Measurements from ENCODE around the gene HDAC7. TPM values are rescaled to one million over a fixed set of nuclear protein-coding genes. Genes with fewer than 3 reads are reported as not detected.
A peak's percentile ranks its signal among the peaks of the same experiment; 100 is the strongest.
"Not testable (repeated sequence)": the region's sequence is repeated elsewhere in the genome, so short reads cannot be mapped to it uniquely, and the experiment has no call there.

Gene HDAC7
- polyA plus RNA-seq, 6 donors from 2014 or later, result 4.5 to 17.1 (median 7.0) TPM

DNA sequence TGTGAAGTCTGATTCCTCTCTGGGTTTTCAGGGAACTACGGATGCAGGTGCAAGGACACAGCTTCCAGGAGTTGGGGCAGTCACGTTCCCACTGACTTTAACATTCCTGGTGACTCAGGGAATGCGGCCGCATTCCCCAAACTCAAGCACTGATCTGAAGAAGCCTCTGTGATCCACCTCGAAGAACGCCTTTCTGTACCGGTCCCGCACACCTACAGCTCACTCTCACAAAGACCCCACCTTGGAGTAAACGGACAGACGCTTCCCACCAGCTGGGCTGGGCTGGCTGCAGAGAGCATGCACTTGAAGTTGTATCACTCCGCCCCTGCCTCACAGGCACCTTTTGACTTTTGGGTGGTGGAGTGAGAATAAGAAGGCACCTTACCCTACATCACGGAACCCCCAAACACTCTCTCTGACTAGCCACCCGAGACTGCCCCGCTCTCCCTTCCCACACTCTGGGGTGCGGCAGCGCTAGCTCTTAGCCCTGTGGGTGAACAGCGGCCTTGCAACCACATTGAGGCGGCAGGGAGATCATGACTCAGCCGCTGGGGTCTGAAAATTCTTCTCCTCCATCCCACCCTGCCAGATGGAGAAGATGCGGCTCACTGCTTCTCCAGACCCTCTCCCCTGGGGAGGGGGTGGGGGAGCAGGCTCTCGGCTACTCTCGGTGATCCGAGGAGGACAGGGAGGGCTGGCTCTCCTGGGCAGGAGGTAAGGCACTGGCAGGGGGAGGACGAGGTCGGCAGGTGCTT is 23.7 kb upstream of the HDAC7 start:
- Mint-ChIP-seq H3K4me1 (no peaks in the 10 kb centered on the region), H3K9me3 (no peaks in the 10 kb centered on the region), H3K27me3 (peaks cover 0 to 6% (median 4%) of the 10 kb centered on the region in 3 donors), H3K4me3 (no peak overlapping the region), H3K27ac (no peak overlapping the region), H3K36me3 (no peaks in the 10 kb centered on the region)
- DNase-seq, result no peak
- no peak for ATAC-seq (ENCODE audit: low read depth in 2 of 2)

DNA sequence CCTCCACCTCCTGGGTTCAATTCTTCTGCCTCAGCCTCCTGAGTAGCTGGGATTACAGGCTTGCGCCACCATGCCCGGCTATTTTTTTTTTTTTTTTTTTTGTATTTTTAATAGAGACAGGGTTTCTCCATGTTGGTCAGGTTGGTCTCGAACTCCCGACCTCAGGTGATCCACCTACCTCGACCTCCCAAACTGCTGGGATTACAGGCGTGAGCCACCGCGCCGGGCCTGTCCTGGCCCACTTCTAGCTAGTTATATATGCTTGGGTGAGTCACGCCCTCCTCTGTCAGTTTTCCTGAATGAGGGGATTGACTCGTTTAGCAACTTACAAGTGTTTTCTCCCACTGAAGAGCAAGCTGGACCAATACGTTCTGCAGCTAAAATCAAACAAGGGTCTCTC is 22.8 kb upstream of the HDAC7 start:
- not testable (repeated sequence) for H3K27ac Mint-ChIP-seq; DNase-seq; H3K27me3 Mint-ChIP-seq; H3K4me3 Mint-ChIP-seq; H3K9me3 Mint-ChIP-seq; ATAC-seq (ENCODE audit: low read depth in 2 of 2); H3K4me1 Mint-ChIP-seq; H3K36me3 Mint-ChIP-seq

DNA sequence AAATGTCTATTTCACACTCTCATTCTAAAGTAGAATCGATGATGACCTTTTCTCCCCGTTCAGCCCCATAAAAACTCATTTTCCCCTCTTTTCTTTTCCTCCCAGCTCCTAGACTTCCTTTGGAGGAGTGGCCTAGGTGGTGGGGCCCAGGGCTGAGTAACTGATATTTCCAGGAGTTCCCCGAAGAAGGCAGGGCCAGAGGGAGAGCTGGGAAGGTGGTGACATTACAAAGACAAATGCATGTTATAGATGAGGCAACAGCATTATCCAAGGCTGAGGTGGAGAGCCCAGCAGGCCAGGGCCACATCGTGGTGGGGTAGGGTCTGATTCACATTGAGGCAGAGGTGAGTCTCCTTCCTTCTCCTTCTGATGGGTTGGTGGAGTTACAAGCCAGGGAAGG is 22.2 kb upstream of the HDAC7 start:
- Mint-ChIP-seq H3K9me3 (no peaks in the 10 kb centered on the region), H3K27ac (peak overlapping the region in 1 of 6 donors; percentile 49), H3K27me3 (peaks cover 0 to 6% (median 4%) of the 10 kb centered on the region in 3 donors), H3K36me3 (no peaks in the 10 kb centered on the region), H3K4me3 (no peak overlapping the region), H3K4me1 (peaks cover 5 to 7% (median 7%) of the 10 kb centered on the region in 3 donors)
- no peak for DNase-seq
- ATAC-seq (ENCODE audit: low read depth in 2 of 2), result no peak

DNA sequence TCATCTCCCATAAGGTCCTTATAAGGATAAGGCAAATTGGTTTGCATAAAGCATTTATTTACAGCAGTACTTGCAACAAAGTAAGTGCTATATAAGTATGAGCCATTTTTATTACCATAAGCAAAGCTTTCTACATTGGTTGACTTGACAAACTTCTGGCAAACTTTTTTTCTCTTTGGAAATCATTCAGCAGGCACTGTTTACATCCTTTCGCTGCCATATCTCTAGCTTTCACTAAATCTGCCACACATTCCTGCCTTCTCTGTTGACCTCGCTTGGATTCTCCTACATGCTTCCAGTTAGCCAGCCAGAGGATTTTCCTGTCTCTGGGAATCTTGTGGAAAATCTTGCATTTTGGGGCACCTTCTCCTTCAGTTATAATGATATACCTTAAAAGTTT is 21.8 kb upstream of the HDAC7 start:
- H3K27ac Mint-ChIP-seq, result peak overlapping the region in 1 of 6 donors; percentile 33
- H3K4me3 Mint-ChIP-seq, result no peak overlapping the region
- H3K36me3 Mint-ChIP-seq, result no peaks in the 10 kb centered on the region
- peaks cover 0 to 6% (median 4%) of the 10 kb centered on the region in 3 donors for H3K27me3 Mint-ChIP-seq
- DNase-seq (no peak), ATAC-seq (ENCODE audit: low read depth in 2 of 2) (no peak)
- H3K9me3 Mint-ChIP-seq, result no peaks in the 10 kb centered on the region
- H3K4me1 Mint-ChIP-seq, result peaks cover 7 to 9% (median 8%) of the 10 kb centered on the region in 3 donors

DNA sequence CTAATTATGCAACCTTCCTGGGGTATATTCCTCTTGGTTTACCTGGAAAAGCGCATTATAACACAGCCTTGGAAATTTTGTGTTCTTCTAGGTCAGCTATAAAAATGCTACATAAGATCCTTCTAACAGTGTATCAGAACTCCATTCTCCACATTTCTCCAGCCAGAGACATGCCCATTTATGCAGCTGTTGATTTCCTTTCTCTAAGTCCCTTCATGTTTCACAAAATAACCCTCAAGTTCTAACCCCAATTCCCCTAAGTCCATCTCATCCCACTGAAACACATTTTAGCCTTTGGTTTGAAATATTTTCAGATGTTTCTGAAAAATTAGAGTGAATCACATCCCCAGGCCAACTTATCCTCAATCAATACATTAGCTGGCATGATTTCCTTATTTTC is 20.9 kb upstream of the HDAC7 start:
- no peaks in the 10 kb centered on the region for H3K9me3 Mint-ChIP-seq
- ATAC-seq (ENCODE audit: low read depth in 2 of 2) (no peak), DNase-seq (no peak)
- no peak overlapping the region for H3K4me3 Mint-ChIP-seq
- H3K27me3 Mint-ChIP-seq, result peaks cover 0 to 6% (median 4%) of the 10 kb centered on the region in 3 donors
- peaks cover 11 to 18% (median 14%) of the 10 kb centered on the region in 3 donors for H3K4me1 Mint-ChIP-seq
- no peaks in the 10 kb centered on the region for H3K36me3 Mint-ChIP-seq
- H3K27ac Mint-ChIP-seq, result no peak overlapping the region

DNA sequence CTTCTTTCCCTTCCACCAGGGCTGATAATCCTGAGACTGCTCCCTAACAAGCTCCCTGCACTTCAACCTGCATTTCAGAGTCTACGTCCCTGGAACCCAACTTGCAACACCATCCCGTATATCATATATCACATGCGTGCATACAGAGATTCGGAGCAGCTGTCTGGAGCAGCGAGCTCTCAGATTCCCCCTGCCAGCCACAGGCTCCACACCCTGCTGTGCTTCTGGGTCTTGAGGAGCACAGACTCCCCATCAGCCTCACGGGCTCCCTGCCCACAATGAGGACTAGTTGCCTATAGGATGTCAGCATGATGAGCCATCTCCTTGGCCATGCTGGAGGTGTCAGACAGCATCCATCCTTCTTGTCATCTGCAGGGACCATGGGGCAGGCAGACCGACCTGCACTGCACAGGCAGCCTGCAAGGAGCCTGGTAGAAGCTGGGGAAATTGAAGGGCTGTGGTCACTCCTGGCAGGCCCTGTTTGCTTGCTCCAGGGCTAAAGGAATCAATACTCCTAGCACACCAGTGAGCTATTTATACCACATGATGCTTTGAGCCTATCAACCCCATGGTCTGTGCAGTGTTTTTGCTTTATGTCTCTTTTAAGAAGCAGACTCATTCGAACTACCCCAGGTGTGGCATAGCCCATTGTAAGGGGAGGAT is 19.6 kb upstream of the HDAC7 start:
- H3K27ac Mint-ChIP-seq, result peak overlapping the region in 1 of 6 donors; percentile 50
- DNase-seq (no peak), ATAC-seq (ENCODE audit: low read depth in 2 of 2) (no peak)
- H3K4me3 Mint-ChIP-seq, result no peak overlapping the region
- peaks cover 23 to 30% (median 23%) of the 10 kb centered on the region in 3 donors for H3K4me1 Mint-ChIP-seq
- H3K27me3 Mint-ChIP-seq, result no peaks in the 10 kb centered on the region
- no peaks in the 10 kb centered on the region for H3K36me3 Mint-ChIP-seq
- H3K9me3 Mint-ChIP-seq, result no peaks in the 10 kb centered on the region

DNA sequence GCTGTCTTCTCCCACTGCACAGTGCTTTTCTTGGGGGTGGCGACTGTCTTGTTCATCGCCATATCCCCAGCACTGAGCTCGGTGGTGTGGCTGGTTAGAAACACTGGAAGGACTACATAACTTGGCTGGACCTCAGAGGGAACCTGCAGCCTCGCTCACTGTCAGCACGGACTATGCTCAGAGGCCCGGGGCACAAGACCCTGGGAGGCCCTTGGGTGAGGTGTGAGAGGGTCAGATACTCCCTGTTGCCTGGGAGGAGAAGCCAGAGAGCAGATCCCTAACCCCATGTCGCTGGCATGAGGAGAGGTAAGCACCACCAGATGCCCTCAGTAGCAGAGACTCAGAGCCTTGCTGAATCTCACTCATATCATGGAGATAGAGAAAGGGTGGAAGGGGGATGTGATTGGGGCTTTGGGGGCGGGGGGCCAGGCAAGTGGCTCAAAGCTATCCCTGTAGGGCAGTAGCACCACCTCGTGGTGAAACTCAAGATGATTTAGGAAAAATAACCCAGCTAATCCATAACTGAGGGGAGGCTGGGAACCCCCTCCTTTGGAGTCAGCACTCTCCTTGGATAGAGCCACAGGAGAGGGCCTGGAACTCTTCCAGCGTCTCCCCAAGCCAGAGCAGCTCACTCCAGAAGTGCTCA is 18.7 kb upstream of the HDAC7 start:
- Mint-ChIP-seq H3K4me1 (peaks cover 26 to 36% (median 27%) of the 10 kb centered on the region in 3 donors), H3K9me3 (no peaks in the 10 kb centered on the region), H3K27me3 (no peaks in the 10 kb centered on the region), H3K27ac (peak overlapping the region in 3 of 6 donors; percentile 33 to 63 (median 35)), H3K4me3 (no peak overlapping the region), H3K36me3 (no peaks in the 10 kb centered on the region)
- peak; percentile 34 to 66 for ATAC-seq (ENCODE audit: low read depth in 2 of 2)
- peak; percentile 36 for DNase-seq

DNA sequence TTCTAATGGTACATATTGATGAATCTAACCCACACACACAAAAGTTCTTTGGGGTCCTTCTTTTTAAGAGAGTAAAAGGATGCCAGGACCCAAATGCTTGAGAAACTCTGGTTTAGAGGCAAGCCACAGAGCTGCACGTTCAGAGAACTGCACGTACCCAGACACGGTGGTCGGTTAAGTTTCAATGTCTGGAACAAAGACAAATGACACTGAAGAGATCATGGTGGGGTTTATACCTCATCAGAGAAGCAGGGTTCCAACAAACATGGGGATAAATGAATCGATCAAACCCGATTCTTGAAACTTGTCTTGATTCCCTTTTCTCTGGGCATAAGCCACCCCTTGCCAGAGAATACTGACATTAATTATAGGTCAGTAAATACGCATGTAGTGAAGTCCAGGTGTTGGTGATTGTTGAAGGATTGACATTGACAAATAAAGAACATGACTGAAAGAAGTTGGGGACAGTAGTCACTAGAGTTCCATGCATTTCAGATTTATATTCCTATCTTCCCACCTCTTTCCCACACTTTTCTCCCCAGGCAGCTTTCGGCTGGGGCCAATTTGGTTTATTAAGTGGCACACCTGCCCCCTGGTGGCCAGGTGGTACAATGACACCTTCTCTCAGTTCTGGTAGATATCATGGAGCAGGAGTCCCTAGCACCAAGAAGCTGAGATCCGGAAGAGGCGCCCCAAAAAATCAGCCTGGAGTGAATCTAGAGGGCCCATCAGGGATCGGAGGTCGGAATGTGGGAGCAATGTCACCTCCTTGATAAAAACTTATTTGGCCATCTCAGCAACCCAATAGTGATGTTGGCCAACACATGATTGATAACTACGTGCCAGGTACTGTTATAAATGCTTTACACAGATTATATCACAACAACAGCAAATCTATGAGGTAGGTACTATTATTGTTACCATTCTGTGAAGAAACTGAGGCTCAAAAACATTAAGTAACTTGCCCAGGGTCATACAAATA is 17.8 kb upstream of the HDAC7 start:
- Mint-ChIP-seq H3K27me3 (no peaks in the 10 kb centered on the region), H3K36me3 (no peaks in the 10 kb centered on the region), H3K27ac (peak overlapping the region; percentile 0 to 80 (median 8)), H3K4me1 (peaks cover 33 to 44% (median 36%) of the 10 kb centered on the region in 3 donors), H3K4me3 (no peak overlapping the region), H3K9me3 (no peaks in the 10 kb centered on the region)
- DNase-seq (peak; percentile 64), ATAC-seq (ENCODE audit: low read depth in 2 of 2) (peak; percentile 49 to 61)

DNA sequence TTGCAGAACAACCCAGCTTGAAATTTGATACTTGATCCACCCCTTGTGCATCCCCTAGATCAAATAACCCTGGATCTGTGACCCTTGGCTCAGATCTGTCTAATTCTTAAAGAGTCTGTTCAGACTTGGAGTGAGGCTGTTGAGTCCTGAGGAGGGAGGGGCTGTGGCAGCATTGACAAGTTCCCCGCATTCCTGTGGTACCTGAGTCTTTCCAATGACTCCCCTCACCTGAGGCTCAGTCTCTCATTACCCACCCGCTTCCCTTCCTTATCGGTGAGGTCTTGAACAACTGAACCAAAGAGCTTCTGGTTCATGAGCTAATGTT is 16.1 kb upstream of the HDAC7 start:
- DNase-seq, result no peak
- Mint-ChIP-seq H3K36me3 (no peaks in the 10 kb centered on the region), H3K27me3 (no peaks in the 10 kb centered on the region), H3K27ac (peak overlapping the region in 2 of 6 donors; percentile 32 to 65), H3K4me1 (peaks cover 36 to 53% (median 41%) of the 10 kb centered on the region in 3 donors), H3K4me3 (no peak overlapping the region), H3K9me3 (no peaks in the 10 kb centered on the region)
- ATAC-seq (ENCODE audit: low read depth in 2 of 2), result no peak

DNA sequence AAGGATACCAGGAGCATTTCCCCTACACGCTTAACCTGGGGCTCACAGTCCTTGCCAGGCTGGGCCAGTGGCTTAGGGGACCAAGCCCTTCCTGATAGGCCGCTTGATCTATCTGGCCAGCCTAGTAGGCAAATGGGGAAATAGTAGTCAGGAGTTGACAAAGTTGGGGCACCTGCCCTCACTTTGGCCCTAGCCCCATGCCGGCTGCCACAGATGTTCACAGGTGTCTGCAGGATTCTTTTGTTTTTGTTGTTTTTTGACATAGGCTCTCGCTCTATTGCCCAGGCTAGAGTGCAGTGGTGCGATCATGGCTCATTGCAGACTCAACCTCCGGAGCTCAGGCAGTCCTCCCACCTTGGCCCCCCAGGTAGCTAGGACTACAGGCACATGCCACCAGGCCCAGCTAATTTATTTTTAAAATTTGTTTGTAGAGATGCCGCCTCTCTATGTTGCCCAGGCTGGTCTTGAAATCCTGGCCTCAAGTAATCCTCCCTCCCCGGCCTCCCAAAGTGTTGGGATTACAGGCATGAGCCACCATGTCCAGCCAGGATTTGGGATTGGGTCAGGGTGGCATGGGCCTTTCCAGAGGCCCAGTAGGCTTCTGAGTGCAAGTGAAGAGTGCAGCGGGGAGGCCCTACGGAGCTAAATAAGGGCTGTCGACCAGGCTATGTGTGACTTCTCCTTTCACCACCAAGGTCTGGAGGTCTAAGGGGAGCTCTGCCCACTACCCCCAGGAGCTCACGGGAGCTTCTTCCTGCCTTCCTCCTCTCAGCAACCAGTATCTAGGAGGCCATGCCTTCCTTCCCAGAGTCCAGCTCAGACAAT is 15.5 kb upstream of the HDAC7 start:
- Mint-ChIP-seq H3K9me3 (no peaks in the 10 kb centered on the region), H3K4me1 (peaks cover 36 to 53% (median 41%) of the 10 kb centered on the region in 3 donors), H3K27ac (peak overlapping the region in 5 of 6 donors; percentile 26 to 65 (median 46)), H3K36me3 (no peaks in the 10 kb centered on the region), H3K4me3 (peak overlapping the region in 2 of 8 donors; percentile 29 to 55), H3K27me3 (no peaks in the 10 kb centered on the region)
- no peak for DNase-seq
- peak in 1 of 2 donors; percentile 11 for ATAC-seq (ENCODE audit: low read depth in 2 of 2)

DNA sequence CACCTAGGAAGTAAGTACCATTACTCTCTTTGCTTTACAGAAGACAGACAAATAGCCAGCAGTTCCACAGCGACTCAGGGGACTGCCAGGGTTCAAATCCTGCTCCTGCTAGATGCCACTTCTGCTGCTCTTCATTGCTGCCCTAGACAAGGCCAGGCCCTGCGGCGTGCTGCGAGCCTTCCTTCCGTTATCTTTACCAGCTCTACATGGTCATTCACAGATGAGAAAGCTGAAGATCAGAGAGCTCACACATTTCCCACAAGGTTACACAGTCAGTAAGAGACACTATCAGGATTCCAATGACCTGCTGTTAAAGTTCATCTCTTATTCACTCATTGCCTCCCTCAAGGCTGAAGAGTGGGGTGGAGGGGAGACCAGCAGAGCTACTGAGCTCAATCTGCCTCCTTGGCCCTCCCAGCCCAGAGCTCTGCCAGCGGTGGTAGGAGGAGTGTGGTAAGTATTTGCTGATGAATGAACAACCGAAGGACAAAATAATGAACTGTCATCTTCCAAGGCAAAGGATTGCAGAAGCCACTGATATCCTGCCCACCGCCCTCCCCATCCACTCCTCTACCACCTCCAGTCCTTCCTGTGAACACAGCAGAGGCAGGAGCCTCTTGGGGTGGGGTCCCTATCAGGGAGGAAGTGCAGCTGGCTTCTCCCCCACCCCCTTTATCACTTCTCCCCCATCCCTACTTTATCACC is 14.6 kb upstream of the HDAC7 start:
- ATAC-seq (ENCODE audit: low read depth in 2 of 2) (no peak), DNase-seq (no peak)
- Mint-ChIP-seq H3K9me3 (no peaks in the 10 kb centered on the region), H3K36me3 (no peaks in the 10 kb centered on the region), H3K27ac (peak overlapping the region in 4 of 6 donors; percentile 15 to 76 (median 62)), H3K4me1 (peaks cover 36 to 53% (median 41%) of the 10 kb centered on the region in 3 donors), H3K27me3 (no peaks in the 10 kb centered on the region), H3K4me3 (peak overlapping the region in 1 of 8 donors; percentile 12)

DNA sequence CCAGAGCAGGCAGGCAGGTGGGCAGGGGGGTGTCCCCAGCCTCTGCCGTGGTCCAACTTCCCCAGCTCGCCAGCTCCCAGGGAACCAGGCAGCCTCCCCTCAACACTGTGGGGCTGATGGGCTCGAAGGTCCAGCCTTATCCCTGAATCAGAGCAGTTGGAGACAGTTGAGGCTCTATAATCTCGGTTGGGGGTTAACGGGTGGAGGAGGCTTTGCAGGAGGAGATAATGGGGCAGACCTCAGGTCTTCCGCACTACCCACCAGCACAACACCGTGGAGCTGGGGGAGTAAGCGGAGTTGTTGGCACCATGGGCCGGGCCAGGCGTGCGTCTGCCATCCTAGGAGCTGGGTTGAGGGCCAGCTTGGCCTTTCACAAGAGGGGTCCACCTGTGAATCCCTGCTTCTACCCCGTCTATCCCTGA is 13.9 kb upstream of the HDAC7 start:
- Mint-ChIP-seq H3K27me3 (no peaks in the 10 kb centered on the region), H3K4me3 (no peak overlapping the region), H3K36me3 (no peaks in the 10 kb centered on the region), H3K27ac (peak overlapping the region in 2 of 6 donors; percentile 76), H3K4me1 (peaks cover 36 to 53% (median 41%) of the 10 kb centered on the region in 3 donors), H3K9me3 (no peaks in the 10 kb centered on the region)
- ATAC-seq (ENCODE audit: low read depth in 2 of 2) (no peak), DNase-seq (no peak)

All from naive B cell (primary cell).